Activated naive CD8-positive, alpha-beta T cell (primary cell): ENCODE data around the gene ANAPC4.

Experiments used
- H3K27ac Mint-ChIP-seq: one replicate; pipeline ENCODE4 v1.8.0; 2021; ENCODE audit warnings: mixed read lengths
- H3K27me3 Mint-ChIP-seq: one replicate; pipeline ENCODE4 v1.8.0; 2021; ENCODE audit warnings: mixed read lengths
- H3K36me3 Mint-ChIP-seq: one replicate; pipeline ENCODE4 v1.8.0; 2021; ENCODE audit warnings: mixed read lengths
- H3K4me1 Mint-ChIP-seq: one replicate; pipeline ENCODE4 v1.8.0; 2021; ENCODE audit warnings: low read depth, mixed read lengths
- H3K4me3 Mint-ChIP-seq: one replicate; pipeline ENCODE4 v1.8.0; 2021; ENCODE audit warnings: mild to moderate bottlenecking, mixed read lengths
- H3K9me3 Mint-ChIP-seq: one replicate; pipeline ENCODE4 v1.8.0; 2021; ENCODE audit warnings: low read depth, mixed read lengths

ANAPC4 gene

DNA sequence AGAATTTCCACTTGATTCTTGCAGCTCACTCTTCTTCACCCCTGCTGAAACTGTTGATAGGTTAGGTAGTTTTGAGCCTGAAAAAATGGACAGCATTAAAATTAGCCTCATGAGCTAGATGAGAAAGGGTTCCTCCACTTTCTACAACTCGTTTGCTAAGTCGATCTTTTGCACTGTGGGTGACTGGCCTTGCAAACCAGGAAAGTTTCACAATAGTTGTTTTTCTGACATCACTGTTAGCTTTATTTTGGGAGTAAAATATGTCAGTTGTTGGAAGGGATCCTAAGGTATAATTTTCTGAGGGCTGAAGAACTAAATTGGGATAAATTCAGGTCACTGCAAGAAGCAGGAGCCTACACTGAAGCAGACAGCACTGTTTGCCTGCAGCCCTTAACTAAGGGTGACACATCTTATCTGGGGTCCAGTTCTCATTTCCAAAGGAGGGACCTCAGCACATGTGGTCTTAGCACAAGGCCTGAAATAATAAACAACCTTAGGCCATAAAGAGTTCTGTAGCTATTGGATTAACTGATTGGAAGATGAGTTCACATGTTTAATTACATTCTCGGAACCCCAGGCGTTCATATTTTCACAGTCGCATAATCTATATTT is 29.1 kb downstream of the ANAPC4 start:
- H3K27ac Mint-ChIP-seq = no peak overlapping the region
- H3K36me3 Mint-ChIP-seq = peaks cover 21% of the 10 kb centered on the region
- H3K4me3 Mint-ChIP-seq = no peak overlapping the region
- H3K27me3 Mint-ChIP-seq = no peaks in the 10 kb centered on the region
- H3K4me1 Mint-ChIP-seq = no peaks in the 10 kb centered on the region
- H3K9me3 Mint-ChIP-seq = no peaks in the 10 kb centered on the region

DNA sequence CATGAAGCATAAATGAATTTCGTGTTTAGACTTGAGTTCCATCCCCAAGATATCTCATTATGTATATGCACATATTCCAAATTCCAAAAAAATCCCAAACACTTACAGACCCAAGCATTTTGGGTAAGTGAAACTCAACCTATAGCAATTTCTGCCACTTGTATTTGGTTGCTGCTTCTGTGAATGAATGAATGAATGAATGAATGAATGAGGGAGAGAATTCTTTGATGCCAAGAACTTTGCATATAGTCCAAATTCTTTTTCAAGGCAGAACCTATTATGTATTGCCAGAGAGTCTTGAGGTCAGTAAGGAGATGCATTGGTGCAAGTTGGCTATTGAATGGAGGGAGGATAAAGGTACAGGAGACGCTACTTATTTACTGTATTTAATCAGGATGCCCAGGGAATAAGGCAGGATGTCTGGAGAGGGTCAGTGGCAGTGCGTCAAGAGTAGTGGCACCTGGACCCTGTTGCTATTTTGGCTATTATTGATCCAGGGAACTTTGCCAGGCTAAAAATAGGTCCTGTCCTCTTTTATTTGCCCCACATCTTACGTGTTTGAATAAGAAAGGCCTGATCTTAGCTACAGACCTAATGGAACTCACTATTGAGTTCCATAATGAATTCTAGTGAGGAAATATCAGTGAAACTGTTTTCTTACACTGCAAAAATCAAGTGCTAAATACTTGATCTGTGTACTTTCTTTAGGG is 33.9 kb downstream of the ANAPC4 start:
- peaks cover 7% of the 10 kb centered on the region for H3K36me3 Mint-ChIP-seq
- no peak overlapping the region for H3K4me3 Mint-ChIP-seq
- H3K4me1 Mint-ChIP-seq = no peaks in the 10 kb centered on the region
- H3K27me3 Mint-ChIP-seq = no peaks in the 10 kb centered on the region
- no peaks in the 10 kb centered on the region for H3K9me3 Mint-ChIP-seq
- no peak overlapping the region for H3K27ac Mint-ChIP-seq

DNA sequence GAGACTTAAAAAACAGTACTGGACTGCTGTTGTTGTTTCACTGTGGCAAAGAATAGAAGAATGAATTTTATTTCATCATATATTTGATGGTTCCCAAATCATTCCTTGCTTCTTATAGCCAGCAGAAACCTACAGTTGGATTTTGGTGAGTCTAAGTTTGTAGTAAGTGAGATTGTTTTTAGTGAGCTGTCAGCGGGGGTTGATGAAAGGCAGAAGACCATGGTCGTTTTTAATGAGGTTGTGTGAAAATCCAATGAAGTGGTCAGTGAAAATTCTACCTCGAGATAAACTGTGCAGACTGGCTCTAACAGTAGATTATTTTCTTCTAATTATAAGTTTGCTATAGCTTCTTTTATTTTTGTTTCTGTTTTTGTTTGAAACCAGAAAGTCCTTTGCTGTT is 36.2 kb downstream of the ANAPC4 start:
- H3K4me3 Mint-ChIP-seq = no peak overlapping the region
- H3K4me1 Mint-ChIP-seq = no peaks in the 10 kb centered on the region
- H3K36me3 Mint-ChIP-seq = peaks cover 10% of the 10 kb centered on the region
- no peaks in the 10 kb centered on the region for H3K9me3 Mint-ChIP-seq
- no peak overlapping the region for H3K27ac Mint-ChIP-seq
- no peaks in the 10 kb centered on the region for H3K27me3 Mint-ChIP-seq

DNA sequence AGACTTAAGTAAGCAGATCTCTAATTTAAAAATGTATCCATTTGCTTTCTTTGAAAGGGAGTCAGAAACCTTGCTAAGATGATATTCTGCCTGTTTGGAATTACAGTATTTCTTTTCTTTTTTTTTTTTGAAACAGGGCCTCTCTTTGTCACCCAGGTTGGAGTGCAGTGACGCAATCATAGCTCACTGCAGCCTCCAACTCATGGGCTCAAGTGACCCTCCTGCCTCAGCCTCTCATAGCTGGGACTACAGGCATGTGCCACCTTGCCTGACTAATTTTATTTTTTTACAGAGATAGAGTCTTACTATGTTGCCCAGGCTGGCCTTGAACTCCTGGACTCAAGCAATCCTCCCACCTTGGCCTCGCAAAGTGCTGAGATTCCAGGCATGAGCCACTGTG is 40.0 kb downstream of the ANAPC4 start:
- Mint-ChIP-seq H3K4me1 (no peaks in the 10 kb centered on the region), H3K36me3 (peaks cover 8% of the 10 kb centered on the region), H3K27me3 (no peaks in the 10 kb centered on the region), H3K9me3 (no peaks in the 10 kb centered on the region), H3K27ac (no peak overlapping the region), H3K4me3 (no peak overlapping the region)

DNA sequence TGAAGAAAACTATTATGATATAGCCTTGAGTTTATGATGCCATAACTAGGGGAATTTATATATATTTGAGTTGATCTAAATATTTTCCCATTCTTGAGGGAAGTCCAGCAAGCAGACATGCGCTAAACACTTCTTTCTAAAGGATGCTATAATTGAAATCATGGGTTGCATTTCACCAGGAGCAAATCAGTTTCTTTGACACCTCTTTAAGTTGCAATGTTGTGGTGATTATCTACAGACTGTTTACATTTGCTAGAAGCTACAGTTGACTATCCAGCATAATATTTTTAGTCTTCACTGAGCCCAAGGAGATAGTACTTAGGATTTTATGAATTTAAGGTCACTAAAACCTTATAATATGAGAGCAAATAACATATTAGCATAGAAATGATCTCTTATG is 43.9 kb downstream of the ANAPC4 start:
- Mint-ChIP-seq H3K27ac (no peak overlapping the region), H3K4me1 (no peaks in the 10 kb centered on the region), H3K9me3 (no peaks in the 10 kb centered on the region), H3K4me3 (no peak overlapping the region), H3K27me3 (no peaks in the 10 kb centered on the region), H3K36me3 (peaks cover 6% of the 10 kb centered on the region)

DNA sequence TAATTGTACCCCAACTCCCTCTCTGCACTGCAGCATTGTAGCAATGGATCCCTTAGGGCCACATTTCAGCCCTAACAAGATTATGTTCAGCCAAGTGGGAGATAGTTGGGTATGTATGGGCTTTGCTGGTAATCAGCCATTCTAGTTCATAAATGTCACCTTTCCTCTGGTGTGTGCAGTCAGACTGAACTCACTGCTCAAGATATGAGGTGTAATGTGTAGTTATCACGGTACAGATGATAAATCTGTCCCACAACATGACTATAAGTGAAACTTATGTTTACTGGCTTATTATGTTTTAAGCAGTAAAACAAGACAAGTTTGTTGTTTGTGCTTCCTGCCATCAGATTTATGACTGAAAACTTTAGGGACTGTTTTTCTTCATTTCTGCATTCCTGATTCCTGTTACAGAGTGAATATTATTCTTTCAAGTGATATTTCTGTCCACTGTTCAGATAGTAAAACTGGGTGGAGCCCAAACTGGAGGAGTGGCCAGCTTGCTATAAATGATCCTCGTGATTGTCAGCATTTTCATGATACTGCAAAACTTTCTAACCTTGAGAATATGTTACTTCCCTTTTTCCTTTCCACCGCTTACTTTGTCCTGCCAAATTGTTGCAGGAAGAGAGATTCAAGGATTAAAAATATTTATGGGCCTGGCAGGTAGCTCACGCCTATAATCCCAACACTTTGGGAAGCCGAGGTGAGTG is 44.9 kb downstream of the ANAPC4 start:
- no peaks in the 10 kb centered on the region for H3K9me3 Mint-ChIP-seq
- H3K36me3 Mint-ChIP-seq = peaks cover 6% of the 10 kb centered on the region
- no peak overlapping the region for H3K4me3 Mint-ChIP-seq
- H3K27me3 Mint-ChIP-seq = no peaks in the 10 kb centered on the region
- no peak overlapping the region for H3K27ac Mint-ChIP-seq
- no peaks in the 10 kb centered on the region for H3K4me1 Mint-ChIP-seq

DNA sequence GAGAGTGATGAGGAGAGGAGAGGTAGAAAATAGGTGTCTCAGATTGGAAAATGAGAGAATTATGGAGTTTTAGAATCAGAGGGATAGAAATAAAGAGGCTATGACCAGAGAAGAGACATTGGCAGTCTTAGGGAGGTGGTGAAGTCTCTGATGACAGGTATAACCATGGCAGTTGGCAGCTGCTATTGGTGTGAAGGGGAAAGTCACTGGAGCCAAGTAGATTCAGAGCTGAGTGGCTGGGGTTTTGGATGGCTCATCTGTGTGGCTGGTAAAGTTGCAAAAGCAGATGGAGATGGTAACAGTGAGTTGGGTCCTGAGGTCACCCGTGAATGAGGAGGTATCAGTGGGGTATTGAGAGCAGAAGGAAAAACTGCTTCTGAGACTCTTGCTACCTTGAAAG is 46.5 kb downstream of the ANAPC4 start:
- H3K4me3 Mint-ChIP-seq = no peak overlapping the region
- no peaks in the 10 kb centered on the region for H3K27me3 Mint-ChIP-seq
- H3K36me3 Mint-ChIP-seq = peaks cover 2% of the 10 kb centered on the region
- no peak overlapping the region for H3K27ac Mint-ChIP-seq
- no peaks in the 10 kb centered on the region for H3K4me1 Mint-ChIP-seq
- H3K9me3 Mint-ChIP-seq = no peaks in the 10 kb centered on the region

DNA sequence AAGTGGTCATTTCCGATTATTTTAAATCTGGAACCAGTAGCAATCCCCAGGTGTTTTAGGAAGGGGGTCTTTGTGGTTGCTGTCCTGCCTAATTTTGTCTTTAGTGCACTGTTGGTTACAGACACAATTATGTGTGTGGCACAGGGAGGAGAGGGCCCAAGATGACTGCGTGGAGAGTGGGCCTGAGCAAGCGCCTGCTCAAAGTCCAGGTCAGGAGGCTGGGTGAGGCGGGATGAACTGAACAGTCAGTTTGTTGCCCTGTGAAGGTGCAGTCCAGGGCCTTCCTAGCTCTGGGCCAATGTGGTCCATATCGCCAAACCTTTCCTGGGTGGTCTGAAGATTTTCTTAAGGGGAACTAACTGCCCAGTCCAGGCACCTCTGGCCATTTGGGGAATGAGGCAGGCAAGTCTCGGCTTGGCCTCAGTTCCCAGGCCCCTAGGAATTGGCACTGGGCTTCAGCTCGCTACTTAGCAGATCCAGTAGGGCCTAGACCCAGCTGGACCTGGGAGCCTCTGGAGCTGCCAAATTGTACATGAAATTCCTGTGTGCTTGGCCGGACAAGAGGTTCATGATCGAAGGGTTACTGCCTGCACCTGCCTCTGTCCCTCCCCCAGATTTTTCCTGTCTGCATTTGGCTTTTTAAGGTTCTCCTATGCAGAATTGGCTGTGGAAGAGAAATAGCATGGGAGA is 47.6 kb downstream of the ANAPC4 start:
- Mint-ChIP-seq H3K27me3 (no peaks in the 10 kb centered on the region), H3K4me3 (no peak overlapping the region), H3K27ac (no peak overlapping the region), H3K36me3 (peaks cover 2% of the 10 kb centered on the region), H3K4me1 (no peaks in the 10 kb centered on the region), H3K9me3 (no peaks in the 10 kb centered on the region)

DNA sequence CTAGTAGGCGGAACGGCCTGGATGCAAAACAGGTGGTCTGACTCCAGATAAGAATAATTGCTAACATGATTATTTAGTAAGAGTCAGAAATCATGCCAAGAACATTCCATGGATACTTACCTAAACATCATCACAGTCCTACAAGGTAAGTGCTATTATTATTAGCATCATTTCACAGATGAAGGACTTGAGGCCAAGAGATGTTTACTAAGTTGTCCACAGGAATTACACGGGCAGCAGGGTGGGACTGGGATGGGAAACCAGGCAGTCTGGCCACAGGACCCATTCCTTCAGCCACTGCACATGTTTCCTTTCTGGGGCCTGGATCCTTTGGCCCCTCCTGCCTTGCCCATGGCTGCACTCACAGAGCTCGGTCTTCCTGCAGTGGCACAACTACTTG is 48.3 kb downstream of the ANAPC4 start:
- no peaks in the 10 kb centered on the region for H3K27me3 Mint-ChIP-seq
- no peaks in the 10 kb centered on the region for H3K4me1 Mint-ChIP-seq
- H3K4me3 Mint-ChIP-seq = no peak overlapping the region
- H3K27ac Mint-ChIP-seq = no peak overlapping the region
- peaks cover 2% of the 10 kb centered on the region for H3K36me3 Mint-ChIP-seq
- no peaks in the 10 kb centered on the region for H3K9me3 Mint-ChIP-seq

DNA sequence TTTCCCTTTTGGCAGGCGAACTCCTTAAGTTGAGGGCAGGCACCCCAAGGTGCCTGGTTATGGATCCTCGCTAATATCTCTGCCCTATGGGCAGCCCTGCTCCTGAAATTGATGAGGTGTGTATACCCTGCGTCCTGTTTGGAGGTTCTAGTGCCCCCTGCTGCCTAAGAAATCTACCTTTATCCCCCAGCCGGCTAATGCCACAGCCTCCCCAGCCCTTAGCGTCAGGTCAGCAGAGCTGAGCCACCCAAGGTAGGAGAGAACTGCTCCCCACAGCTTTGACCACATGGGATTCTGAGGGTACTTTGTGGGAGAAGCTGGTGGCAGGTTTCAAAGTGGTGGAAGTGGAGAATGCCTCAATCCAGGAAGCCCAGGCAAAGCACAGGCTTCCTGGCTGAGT is 50.8 kb downstream of the ANAPC4 start:
- Mint-ChIP-seq H3K36me3 (peaks cover 2% of the 10 kb centered on the region), H3K9me3 (no peaks in the 10 kb centered on the region), H3K4me1 (no peaks in the 10 kb centered on the region), H3K27ac (no peak overlapping the region), H3K4me3 (no peak overlapping the region), H3K27me3 (no peaks in the 10 kb centered on the region)

DNA sequence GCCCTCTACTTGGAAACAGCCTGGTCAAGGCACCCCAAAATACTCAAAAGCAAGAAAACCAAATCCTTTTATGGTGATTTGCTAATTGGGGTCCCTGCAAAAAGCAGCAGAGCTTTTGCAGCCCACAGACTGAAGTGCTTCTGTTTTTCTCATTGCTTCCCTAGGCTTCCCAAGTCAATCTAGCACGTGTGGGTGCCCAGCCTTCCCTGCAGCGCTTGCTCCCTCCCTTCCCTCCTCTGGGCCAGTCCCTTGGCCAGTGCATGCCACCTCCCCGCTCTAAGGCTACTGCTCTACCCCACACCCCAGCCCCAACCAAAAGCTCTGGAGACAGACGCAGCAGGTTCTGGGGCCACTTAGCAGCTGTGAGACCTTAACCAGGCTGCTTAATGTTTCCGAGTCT is 53.6 kb downstream of the ANAPC4 start:
- H3K36me3 Mint-ChIP-seq = peaks cover 2% of the 10 kb centered on the region
- no peak overlapping the region for H3K27ac Mint-ChIP-seq
- no peaks in the 10 kb centered on the region for H3K4me1 Mint-ChIP-seq
- H3K9me3 Mint-ChIP-seq = no peaks in the 10 kb centered on the region
- H3K4me3 Mint-ChIP-seq = no peak overlapping the region
- H3K27me3 Mint-ChIP-seq = no peaks in the 10 kb centered on the region

DNA sequence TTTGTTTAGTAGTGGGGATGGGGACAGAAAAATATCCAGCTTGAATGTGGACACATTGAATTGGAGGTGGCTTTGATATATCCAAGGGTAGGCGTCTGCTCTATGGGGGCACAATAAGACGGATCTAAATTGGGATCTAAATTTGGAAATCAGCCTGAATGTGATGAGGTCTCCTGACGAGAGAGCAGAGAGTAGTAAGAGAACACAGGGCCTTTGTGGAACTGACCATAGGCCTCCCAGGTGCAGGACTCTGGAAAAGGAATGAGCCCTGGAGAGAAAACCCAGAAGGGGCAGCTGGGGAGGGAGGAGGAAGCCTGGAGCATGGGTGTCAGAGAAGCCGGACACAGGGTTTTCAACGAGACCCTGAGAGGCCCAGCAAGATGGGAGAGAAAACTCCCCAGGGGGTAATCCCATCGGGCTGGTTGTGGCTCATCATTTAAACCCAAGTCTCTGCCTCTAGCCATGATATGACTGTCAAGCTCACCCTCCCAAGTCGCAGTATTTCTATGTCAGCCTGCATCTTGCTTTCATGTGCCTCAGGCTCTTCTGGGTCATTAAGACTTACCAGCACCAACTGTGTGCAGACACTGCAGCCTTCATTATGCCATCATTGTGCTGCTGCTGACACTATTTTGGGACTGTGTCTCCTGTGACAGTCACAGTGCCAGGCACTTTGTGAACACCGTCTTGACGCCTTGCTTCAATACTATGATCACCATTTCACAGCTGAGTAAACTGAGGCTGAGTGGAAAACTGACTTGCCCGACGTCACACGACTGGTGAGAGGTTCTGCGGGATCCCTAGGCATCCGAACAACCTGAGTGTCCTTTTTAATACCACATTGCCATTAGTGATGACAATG is 57.1 kb downstream of the ANAPC4 start:
- Mint-ChIP-seq H3K4me3 (no peak overlapping the region), H3K4me1 (no peaks in the 10 kb centered on the region), H3K27me3 (peaks cover 3% of the 10 kb centered on the region), H3K9me3 (no peaks in the 10 kb centered on the region), H3K36me3 (peaks cover 5% of the 10 kb centered on the region), H3K27ac (no peak overlapping the region)

DNA sequence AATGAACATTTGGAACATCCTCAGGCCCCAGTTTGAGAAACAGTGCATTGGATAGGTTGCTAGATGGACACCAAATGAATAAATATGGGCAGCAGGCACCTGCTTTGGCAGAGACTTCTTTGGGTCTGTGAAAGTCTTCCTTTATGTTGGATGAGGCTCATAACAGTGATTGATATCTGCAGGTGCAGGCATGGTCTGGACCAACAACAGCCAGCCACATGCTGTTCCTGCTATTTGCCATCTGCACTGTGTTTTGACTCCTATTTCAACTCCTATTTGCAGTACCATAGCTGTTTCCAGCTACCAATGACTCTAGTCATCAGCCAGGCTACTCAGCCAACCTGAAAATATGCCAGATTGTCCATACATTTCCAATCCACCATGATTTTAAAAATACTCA is 60.9 kb downstream of the ANAPC4 start:
- Mint-ChIP-seq H3K27me3 (peaks cover 5% of the 10 kb centered on the region), H3K27ac (no peak overlapping the region), H3K36me3 (peaks cover 8% of the 10 kb centered on the region), H3K4me1 (no peaks in the 10 kb centered on the region), H3K9me3 (no peaks in the 10 kb centered on the region), H3K4me3 (no peak overlapping the region)

DNA sequence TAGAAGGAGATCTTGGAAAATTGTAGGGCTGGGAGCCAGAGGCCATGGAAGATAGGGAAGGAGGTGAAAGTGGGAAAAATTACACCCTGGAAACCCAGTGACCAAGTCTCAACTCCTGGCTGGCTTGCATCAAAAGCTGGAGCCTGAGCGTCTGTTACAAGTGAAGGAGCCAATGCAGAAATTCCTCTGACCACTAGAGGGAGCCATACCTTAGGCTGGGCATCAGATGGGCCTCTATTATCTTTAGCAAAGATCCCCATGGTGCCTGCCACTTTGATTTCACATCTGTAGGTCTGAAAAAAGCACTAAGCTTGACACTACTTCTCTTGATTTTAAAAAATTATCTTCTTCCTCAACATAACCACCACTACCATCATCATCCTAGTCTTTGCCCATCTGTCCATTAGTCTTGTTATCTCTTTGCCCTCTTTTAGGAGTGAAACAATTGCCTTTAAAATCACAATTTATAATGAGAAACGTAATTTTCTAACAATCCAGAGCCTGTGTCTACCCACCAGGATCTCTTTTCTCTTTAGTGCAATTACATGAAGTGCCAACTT is 62.9 kb downstream of the ANAPC4 start:
- Mint-ChIP-seq H3K4me1 (no peaks in the 10 kb centered on the region), H3K27me3 (peaks cover 5% of the 10 kb centered on the region), H3K4me3 (no peak overlapping the region), H3K36me3 (peaks cover 8% of the 10 kb centered on the region), H3K27ac (no peak overlapping the region), H3K9me3 (no peaks in the 10 kb centered on the region)
